ENCODE measurements around the gene MICAL3.

MICAL3 gene

DNA sequence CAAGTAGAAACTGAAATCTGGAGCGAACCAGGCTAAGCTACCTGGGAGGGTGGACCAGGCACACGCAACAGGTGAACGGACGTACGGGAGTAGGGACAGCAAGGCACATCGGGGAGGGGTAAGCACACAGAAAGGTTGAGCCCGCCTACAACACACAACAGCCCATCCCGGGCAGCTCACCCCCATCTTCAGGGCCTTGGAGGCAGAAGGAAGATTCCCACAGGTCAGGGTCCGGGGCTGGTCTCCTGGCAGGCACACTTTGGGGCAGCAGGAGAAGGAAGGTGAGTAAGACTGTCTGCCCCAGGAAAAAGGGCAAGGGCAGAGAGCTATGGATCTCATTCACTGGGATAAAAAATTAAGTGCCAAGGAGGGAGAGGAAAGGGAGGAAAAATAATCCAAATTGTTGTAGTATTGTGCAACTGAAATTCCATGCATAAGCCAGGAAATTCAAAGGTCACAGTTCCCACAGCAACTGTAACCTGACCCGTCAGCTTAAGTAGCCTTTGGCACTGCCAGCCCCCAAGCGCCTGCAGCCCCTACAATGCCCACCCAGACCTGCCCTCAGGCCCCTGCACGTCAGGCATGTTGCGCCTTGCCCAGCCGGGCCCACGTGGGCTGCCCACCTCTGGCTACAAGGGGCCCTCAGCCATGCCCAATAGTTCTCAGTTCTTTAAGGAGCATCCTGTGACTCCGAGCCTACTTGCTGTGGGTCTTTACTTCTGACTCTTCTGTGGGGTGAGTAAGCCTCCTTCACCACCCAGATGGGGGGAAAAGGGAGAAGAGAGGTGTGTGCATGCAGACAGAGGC is 51.8 kb downstream of the MICAL3 start:
- no peak for DNase-seq (ENCODE audit: low read depth in 2 of 2)

DNA sequence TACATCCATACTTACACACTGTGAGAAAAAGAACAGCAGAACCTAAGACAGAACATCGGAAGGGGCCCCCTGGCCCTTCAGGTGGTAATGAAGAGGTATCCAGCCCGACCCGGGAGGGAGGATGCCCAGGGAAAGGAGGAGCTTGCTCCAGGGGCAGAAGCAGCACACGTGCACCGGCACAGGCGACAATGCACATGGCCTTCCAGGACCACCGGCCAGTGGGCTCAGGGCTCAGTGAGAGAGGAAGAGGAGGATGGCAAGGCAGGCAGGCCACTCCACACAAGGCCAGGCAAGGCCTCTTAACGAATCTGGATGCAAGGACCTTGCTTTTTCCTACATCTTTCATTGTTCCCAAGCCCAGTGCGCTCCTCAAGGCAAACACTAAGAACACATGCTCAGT is 52.6 kb downstream of the MICAL3 start:
- no peak for DNase-seq (ENCODE audit: low read depth in 2 of 2)

DNA sequence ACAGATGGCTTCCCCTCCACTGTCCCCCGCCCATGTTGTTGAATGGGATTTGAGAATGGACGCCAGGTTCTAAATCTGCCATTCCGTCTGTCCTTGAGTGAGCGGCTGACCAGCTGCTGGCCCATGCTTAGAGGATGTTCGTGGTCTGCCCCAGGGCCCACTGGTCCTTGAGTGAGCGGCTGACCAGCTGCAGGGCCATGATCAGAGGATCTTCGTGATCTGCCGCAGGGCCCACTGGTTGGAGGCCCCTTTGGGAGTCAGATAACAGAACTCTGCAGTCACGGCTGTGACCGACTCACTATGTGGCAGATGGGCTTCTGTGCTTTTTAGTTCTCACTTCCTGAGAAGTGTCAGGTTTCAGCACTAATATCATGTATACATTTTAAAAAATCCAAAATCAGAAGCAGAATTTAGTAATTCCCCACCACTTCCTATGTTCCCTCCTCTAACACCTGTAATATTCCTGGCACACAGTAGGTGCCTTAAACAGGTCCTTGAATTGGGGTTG is 54.1 kb downstream of the MICAL3 start:
- no peak for DNase-seq (ENCODE audit: low read depth in 2 of 2)

DNA sequence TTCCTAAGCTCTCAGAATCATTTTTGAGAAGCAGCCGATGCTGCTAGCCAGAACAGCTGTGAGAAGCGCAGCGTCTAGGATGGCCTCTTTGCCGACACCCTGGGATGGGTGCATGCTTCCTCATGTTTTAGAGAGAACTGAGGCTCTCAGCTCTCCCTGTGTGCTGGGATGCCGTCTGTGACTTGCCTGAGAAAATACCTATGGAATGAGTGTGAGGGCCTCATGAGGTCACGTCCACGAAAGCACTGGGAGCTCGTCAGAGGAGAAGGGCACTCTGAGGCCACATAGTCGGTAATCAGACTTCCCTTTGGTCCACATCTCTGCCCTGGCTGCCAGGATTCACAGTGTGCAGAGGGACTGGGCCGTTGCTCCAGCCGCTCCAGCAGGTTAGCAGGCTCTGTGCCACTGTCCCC is 54.7 kb downstream of the MICAL3 start:
- DNase-seq (ENCODE audit: low read depth in 2 of 2): no peak

DNA sequence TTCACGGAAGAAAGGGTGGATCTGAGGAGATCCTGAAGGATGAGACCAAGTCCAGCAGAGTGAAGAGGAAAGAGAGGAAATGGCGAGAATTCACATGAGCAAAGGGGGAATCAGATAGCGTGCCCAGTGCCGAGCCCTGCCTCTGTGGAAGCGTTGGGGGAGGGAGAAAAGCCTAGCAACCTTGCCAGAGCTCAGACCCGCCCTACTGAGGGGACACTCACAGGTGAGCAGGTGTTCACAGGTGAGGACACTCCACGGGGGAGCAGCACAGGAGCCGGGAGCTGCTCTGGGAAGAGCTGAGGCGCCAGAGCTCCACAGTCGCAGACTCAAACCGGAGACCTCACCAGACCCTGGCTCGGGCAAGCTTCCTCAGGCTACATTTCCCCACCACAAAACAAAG is 56.2 kb downstream of the MICAL3 start:
- DNase-seq (ENCODE audit: low read depth in 2 of 2): no peak

DNA sequence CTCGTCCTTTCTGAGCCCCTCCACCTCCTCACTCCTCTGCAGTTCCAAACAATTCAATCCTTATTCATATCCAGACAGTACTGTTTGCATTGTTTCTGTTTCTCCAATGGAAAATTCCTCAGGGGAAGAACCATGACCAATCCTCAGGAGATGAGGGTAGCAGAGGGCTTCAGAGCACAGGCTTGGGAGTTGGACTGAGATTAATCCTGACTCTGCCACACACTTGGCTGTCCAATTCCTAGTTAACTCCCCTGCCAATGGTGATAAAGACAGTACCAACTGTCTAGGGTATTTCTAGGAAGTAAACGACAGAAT is 58.0 kb downstream of the MICAL3 start:
- no peak for DNase-seq (ENCODE audit: low read depth in 2 of 2)

DNA sequence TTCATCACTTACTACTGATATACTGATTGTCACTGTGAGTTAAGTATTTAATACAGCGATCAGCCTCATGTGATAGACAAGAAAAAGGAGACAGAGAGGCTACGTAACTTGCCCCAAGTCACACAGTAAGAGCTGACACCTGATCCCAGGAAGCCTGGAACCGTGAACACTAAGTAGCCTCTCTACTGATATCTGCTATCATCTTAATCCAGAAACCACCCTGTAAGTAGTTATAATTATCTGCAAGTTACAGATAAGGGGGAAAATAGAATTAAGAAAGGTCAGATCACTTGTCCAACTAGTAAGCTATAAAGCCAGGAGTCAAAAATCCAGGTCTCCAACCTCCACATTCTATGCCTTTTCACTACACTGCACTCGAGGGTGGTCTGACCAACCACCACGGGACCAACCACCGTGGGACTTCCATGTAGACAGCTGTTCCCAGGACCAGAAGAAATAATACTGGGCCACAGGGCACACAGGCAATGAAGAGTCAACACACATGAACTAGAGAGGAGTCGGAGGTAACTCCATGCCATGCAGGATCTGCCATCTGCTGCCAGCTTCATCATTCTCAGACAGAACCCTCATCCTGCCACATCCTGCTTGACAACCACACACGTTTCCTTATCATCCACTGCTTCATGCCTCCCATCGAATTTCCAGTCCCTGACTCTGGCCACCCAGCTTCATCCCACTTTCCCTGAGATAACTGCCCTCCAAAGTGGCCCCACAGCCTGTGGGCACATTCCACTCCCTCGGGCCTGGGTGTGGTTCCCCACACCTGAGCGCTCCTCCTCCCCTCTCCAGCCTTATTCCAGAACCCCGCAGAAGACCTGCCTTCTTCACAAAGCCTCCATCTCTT is 58.6 kb downstream of the MICAL3 start:
- no peak for DNase-seq (ENCODE audit: low read depth in 2 of 2)

DNA sequence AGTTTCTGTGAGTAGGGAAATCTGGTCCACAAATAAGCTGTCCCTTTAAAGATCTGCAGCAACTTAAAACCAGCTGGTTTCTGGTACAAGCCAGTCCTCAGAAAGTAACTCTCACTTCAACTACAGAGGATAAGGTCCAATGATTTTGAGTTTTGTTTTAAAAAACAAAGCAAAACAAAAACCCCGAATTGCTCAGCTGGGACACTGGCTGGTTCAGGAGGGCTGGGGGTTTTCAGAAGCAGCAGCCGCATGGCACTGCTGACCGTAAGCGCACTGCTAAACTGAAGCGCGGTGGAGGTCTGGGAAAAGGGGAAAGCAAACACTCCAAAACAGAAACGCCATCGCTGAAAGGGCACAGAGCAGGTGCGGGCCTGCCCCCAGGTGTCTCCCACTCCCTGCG is 59.7 kb downstream of the MICAL3 start:
- DNase-seq (ENCODE audit: low read depth in 2 of 2): no peak

DNA sequence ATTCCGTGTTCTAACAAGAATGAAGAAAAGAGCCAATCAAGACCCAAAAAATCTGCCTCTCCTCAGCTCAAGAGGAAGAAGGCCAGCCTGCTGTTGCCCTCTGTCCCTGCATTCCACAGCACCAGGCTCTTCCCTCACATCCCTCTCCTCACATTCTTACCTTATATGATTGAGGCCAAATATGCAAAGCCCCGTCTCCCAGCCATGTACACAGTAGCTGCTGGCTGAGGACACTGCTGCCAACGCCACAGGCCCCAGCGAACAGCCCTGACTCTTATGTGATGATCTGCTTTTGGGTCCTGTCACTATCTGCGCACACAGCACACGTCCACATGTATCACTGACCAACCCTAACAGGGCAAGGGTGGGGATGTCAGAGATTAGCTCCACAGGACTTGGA is 60.2 kb downstream of the MICAL3 start:
- no peak for DNase-seq (ENCODE audit: low read depth in 2 of 2)

DNA sequence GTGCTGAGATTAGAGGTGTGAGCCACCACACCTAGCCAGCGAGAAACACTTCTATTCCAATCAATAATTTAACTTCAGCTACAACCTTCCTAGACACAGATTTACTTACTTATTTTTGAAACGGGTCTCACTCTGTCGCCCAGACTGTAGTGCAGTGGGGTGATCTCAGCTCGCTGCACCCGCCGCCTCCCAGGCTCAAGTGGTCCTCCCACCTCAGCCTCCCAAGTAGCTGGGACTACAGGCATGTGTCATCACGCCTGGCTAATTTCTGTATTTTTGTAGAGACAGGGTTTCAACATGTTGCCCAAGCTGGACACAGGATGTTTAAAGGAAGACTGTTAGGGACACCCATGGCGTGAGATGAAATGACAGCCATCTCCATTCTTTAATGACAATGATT is 61.3 kb downstream of the MICAL3 start:
- no peak for DNase-seq (ENCODE audit: low read depth in 2 of 2)

DNA sequence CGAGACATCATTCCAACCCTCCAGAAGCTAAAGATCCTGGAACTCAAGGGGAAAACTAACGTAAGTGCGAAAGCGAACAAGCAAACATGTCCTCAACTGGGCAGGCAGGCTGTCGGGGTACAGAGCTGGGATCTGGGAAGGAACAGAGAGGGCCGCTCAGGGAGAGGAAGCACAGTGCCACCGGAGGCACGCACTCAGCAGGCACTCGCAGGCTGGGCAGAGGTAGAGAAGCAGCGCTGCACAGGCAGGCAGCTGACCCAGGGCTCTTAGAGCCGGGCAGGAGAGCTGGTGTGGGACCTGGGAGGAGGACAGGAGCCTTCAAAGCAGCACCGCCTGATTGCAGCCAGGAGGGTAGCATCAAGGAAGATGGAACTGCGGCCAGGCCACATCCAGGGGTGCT is 62.2 kb downstream of the MICAL3 start:
- DNase-seq (ENCODE audit: low read depth in 2 of 2): no peak

DNA sequence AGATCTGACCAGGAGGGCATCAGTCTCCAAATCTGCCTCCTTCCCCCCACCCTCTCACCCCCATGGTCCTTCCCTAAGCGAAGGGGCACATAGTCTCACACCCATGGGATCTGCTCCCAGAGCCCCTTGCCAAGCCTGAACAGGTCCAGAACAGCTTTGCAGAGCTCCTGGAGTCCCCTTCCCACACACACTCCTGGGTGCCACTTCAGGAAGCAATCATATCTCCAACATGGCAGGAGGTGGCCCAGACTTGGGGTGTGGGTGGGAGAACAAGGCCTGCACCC is 63.0 kb downstream of the MICAL3 start:
- no peak for DNase-seq (ENCODE audit: low read depth in 2 of 2)

DNA sequence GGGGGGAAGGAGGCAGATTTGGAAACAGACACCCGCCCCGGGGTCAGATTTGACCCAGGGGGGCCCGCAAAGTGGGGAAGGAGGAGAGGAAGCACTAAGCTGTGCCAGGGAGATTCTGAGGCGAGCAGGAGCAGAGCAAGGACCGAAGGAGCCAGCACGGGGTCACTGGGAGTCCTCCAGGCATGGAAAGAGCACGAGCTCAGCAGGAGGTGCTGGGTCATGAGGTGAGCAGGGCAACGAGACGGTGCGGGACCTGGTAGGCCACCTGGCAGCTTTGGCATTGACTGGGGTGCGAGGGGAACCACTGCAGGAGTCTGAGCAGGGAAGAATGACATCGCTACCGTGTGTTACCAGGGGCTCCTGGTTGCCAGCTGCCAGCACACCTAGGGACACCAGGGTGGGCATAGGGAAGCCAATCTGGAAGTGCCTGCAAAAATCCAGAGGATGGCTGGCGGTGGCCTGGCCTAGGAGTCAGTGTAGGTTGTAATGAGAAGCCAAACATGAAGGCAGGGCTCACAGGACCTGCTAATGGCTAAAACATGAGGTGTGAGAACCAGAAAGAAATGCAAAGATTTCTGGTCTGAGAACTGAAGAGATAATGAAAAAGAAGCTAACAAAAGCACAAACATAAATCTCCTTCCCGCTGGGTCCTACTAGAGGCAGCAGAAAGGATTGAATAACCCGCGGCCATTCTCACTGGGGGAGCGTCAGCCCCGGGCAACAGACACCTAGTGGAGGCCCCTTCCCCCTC is 63.5 kb downstream of the MICAL3 start:
- DNase-seq (ENCODE audit: low read depth in 2 of 2): no peak

DNA sequence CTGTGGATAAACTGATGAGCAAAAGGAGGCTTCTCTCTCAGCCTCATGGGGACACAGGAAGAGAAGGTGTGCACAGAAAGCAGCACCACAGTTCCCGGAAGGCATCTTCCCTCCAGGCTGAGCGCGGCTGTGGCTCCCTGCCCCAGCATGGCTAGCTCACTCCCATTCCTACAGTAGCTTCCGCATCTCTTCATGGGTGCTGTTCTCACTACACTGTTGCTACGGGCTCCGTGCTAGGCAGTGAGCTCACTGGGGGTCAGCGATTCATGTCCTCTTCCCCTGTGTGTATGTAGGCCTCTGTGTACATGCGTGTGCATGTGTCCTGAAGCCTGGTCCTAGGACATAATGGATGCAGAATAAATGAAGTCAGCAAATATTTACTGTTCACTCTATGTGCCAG is 64.3 kb downstream of the MICAL3 start:
- DNase-seq (ENCODE audit: low read depth in 2 of 2): no peak

DNA sequence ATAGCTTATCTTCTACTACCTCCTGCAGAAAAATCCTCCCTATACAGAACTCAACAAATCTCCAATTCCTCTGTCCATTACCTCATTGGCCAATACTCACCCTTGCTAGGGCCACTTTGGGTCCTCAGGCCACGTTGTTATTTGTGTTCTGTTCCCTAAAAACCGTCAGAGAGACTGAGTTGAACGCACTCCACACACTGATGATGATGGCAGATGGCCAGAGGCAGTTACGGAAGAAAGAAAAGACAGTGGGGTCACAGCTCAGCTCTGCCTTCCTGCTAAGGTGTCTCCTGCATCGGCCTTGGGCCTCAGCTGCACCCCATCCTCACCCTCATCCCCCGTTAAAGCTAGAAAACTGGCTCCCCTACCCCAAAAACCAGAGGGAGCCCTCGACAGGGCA is 66.2 kb downstream of the MICAL3 start:
- DNase-seq (ENCODE audit: low read depth in 2 of 2): no peak

DNA sequence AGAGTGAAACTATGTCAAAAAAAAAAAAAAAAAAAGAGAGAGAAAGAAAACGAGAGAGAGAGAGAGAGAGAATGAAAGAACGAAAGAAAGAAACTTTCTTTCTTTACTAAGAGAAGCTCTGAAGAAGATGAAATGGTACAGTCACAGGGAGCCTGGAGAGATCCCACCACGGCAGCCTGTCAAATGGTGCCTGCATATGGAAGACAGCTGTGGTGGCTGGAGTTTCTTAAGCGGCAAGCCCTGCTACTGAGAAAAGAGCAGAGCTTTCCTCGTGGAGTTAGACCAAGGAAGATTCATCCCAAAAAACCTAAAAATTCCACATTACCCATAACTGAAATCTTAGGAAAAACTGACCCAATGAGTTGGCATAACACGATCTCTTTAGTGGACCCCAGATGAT is 66.7 kb downstream of the MICAL3 start:
- DNase-seq (ENCODE audit: low read depth in 2 of 2): no peak

DNA sequence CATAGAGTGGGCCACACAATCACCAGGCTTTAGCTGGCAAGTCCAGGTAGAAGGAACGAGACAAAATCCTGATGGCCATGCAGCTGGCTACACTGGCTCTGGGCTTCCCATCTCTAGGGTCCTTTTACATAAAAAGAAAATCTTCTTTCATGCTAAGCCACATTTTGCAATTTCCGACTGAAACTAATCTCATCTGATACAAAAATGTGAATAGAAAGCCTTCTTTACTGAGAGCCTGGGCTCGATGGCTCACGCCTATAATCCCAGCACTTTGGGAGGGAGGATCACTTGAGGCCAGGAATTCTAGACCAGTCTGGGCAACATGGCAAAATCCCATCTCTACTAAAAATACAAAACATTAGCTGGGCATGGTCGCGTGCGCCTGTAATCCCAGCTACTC is 67.2 kb downstream of the MICAL3 start:
- DNase-seq (ENCODE audit: low read depth in 2 of 2): no peak

DNA sequence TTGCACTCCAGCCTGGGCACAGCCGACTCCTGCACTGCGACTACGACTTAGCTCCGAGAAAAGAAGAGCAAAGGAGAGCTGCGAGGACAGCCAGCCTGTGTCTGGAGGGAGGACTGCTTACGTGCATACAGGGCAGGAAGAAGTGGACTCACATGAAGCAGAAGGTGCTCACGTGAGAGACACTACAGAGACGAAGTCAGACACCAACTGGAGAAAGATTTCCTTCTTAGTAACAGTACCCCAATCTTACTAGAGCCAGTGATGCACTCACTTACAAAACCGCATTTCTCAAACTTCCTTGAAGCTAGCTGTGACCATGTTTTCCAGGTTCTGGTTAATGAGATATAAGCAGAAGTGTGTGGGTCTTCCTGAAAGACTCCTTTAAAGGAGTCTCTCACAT is 67.7 kb downstream of the MICAL3 start:
- no peak for DNase-seq (ENCODE audit: low read depth in 2 of 2)

DNA sequence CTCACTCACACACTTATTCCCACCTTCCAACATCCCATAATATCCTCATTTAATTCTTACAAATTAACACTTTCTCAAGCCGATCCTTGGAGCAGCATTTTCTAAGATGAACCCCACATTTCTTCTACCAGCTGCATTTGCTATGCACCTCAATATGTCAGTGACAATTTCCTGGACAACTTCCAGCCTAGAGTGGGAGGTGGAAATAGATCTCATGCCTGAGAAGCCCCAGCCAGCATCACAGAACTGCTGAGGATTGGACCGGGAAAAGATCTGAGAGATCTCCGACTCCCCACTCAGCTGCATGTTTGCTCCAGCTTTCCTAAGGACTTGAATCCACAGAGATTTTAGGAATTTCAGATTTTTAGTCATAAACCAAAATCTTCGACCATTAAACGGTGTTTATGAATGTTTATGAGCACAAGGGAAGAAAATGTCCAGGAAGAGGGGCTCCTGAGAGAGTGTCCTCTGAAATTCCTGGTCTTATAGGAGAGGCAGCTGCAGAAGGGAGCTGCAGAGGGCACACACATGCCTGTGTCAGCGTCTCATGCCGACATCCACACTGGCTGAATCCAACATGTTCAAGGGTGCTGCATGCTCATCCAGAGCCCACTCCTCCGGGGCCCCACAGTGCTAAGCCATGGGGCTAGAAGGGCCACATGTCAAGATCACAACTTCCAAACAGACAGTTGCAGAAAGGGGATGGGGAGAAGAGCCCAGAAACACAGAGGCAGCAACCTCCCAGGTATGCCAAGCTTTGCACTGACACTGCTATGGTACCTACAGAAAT is 68.6 kb downstream of the MICAL3 start:
- no peak for DNase-seq (ENCODE audit: low read depth in 2 of 2)

DNA sequence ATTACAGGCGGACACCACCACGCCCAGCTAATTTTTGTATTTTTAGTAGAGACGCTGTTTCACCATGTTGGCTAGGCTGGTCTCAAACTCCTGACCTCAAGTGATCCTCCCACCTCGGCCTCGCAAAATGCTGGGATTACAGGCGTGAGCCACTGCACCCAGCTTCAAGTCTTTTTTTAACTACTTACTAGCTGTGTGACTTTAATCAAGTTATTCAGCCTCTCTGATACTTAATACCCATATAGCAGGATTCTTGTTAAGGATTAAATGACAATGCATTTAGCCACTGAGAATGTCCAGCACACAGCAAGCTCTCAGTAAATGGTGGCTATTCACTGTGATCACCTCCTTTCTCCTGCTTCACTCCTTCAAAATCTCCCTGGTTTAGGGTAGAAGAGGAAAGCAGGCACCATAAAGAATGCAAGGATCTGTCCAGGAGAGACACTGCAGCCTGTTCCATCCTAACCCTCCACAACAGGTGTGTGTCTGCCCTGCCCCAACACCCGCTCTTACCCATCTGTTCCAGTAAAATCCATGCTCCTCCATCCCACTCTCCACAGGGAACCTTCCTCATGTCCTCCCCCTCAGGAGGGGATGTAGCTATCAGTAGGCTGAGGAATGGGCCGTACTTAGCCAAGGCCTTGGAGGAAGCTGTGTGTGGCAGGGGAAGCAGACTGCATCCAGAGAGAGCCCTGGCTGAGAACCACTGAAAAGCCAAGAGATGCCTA is 69.3 kb downstream of the MICAL3 start:
- no peak for DNase-seq (ENCODE audit: low read depth in 2 of 2)

DNA sequence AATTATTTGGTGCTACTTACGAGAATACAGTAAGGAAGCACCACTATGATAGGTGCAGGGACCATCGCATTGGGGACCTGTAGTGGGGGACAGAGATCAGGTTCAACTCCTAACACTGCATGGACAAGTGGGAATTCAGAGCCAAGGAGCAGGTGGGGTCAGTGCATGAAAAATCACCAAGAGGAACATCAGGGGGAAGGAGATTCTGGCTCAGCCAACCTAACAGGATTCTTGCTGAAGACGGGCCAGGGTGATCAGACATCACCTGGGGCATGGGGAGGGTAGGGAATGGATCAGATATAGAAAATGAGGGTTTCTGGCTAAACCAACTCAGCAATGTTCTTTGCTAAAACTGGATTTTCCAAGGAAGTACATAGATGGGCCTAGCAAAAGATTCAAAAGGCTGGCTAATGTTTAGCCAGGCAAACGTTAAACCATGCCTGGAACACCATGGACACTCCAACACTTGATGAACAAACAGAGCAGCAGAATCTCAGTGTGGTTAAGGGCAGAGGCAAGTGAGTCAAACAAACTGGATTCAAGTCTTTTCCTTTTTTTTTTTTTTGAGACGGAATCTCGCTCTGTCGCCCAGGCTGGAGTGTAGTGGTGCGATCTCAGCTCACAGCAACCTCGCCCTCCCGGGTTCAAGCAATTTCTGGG is 70.0 kb downstream of the MICAL3 start:
- DNase-seq (ENCODE audit: low read depth in 2 of 2): no peak

All from stimulated activated CD4-positive, alpha-beta T cell treated with anti-CD3 and anti-CD28 coated beads, Interleukin-1b, Interleukin-23, amount 100 ng/mL, for 1 hour (primary cell).